ENCODE data around the gene PRPSAP2. TPM values are rescaled to one million over a fixed set of nuclear protein-coding genes. Genes with fewer than 3 reads are reported as not detected.
"Not testable (repeated sequence)": the region's sequence is repeated elsewhere in the genome, so short reads cannot be mapped to it uniquely, and the experiment has no call there.

The PRPSAP2 gene
- total RNA-seq, 1 donor from 2014 or later, result 25.3 TPM

DNA sequence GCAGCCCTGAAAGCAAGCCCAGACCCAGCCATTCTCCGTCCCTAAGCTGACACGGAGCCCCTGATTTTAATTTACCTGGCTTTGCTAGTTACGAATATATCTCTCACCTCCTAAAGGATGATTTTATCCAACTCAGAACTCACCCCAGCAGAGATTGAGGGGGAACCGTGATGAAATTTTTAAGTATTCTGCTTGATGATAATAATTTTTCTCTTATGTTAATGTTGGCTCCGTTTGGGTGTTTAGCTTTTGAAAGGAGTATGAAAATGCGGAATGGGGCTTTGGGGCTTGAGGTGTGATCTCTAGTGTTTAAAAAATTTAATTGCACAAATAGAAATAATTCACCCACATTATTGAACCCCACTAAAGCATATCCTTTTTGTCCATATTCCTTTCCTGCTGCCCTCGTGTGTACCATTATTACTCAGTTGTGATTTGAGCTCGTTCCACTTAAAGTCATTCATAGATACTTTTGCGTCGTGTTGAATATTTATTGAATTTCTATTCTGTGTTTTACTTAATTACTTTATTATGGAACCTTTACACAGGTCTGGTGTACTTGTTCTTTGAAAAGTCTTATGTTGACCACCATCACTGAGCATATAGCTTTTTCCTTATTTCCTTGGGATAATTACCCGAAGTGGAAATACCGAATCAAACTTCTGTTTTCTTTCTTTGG lies 775 bp downstream of the PRPSAP2 start:
- Mint-ChIP-seq H3K9me3 (ENCODE audit: low read depth) (no peaks in the 10 kb centered on the region), H3K4me1 (ENCODE audit: low read depth) (peaks cover 42% of the 10 kb centered on the region), H3K27me3 (ENCODE audit: low read depth) (no peaks in the 10 kb centered on the region), H3K27ac (ENCODE audit: unreplicated experiment) (peak overlapping the region; percentile 76), H3K36me3 (ENCODE audit: low read depth) (no peaks in the 10 kb centered on the region), H3K4me3 (ENCODE audit: unreplicated experiment) (peak overlapping the region; percentile 75)
- no peak for DNase-seq (ENCODE audit: low spot score)
- TF ChIP-seq, protein P1, sequence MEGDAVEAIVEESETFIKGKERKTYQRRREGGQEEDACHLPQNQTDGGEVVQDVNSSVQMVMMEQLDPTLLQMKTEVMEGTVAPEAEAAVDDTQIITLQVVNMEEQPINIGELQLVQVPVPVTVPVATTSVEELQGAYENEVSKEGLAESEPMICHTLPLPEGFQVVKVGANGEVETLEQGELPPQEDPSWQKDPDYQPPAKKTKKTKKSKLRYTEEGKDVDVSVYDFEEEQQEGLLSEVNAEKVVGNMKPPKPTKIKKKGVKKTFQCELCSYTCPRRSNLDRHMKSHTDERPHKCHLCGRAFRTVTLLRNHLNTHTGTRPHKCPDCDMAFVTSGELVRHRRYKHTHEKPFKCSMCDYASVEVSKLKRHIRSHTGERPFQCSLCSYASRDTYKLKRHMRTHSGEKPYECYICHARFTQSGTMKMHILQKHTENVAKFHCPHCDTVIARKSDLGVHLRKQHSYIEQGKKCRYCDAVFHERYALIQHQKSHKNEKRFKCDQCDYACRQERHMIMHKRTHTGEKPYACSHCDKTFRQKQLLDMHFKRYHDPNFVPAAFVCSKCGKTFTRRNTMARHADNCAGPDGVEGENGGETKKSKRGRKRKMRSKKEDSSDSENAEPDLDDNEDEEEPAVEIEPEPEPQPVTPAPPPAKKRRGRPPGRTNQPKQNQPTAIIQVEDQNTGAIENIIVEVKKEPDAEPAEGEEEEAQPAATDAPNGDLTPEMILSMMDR (IDR thresholded peaks at IDR 0.05), result no peak

DNA sequence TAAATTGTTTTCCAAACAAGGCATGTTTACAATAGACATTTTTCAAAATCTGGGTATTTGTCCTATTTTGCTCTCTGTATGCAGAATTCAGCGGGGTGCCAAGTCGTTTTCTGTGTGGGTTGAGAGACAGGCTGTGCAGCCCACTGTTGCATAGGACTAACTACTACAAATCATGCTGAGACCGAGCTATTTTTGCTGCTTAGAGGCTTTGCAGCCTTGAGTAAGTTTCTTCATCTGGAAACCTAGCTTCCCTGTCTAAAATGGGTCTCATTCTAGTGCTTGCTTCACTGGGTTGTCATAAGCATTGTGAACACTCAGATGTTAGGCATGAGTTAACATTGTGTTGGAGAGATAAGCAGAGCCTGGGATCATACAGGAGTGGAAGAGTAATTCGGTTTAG lies 1.3 kb downstream of the PRPSAP2 start:
- TF ChIP-seq, protein P1 (IDR thresholded peaks at IDR 0.05), result no peak
- peaks cover 42% of the 10 kb centered on the region for H3K4me1 Mint-ChIP-seq (ENCODE audit: low read depth)
- H3K4me3 Mint-ChIP-seq (ENCODE audit: unreplicated experiment), result peak overlapping the region; percentile 75
- no peak for DNase-seq (ENCODE audit: low spot score)
- H3K9me3 Mint-ChIP-seq (ENCODE audit: low read depth), result no peaks in the 10 kb centered on the region
- no peaks in the 10 kb centered on the region for H3K27me3 Mint-ChIP-seq (ENCODE audit: low read depth)
- H3K36me3 Mint-ChIP-seq (ENCODE audit: low read depth), result no peaks in the 10 kb centered on the region
- peak overlapping the region; percentile 25 for H3K27ac Mint-ChIP-seq (ENCODE audit: unreplicated experiment)

DNA sequence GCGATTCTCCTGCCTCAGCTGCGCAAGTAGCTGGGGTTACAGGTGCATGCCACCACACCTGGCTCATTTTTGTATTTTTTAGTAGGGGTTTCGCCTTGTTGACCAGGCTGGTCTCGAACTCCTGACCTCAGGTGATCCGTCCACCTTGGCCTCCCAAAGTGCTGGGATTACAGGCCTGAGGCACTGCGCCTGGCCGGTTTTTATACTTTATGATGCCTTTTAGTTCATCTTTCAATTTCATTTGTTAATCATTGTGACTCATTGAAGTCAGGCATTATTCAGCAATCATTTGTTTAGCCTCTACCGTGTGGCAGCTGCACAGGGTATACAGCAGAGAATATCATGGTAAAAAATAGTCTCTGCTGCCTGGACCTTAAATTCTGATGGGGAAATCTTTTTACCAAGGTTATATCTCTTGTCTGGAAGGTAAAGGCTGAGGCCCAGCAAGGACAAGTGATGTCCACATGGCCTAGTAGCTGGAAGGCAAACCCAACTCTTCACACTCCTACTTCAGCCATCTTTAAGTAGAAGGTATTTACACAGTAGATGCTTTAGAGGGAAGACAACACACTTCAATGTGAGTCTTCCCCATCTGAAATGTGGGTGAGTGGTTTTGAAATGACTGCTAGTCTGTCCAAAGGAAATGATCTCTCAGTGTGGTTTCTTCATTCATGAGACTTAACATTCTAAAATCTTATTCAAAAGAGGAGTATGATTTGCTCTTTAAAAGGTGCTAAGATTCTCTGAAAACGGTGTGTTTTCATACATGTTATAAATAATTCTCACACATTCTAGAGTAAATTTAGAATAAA lies 2.4 kb downstream of the PRPSAP2 start:
- Mint-ChIP-seq H3K4me3 (ENCODE audit: unreplicated experiment) (no peak overlapping the region), H3K4me1 (ENCODE audit: low read depth) (peaks cover 35% of the 10 kb centered on the region), H3K9me3 (ENCODE audit: low read depth) (no peaks in the 10 kb centered on the region), H3K27ac (ENCODE audit: unreplicated experiment) (no peak overlapping the region), H3K36me3 (ENCODE audit: low read depth) (no peaks in the 10 kb centered on the region), H3K27me3 (ENCODE audit: low read depth) (no peaks in the 10 kb centered on the region)
- DNase-seq (ENCODE audit: low spot score), result no peak
- TF ChIP-seq, protein P1 (IDR thresholded peaks at IDR 0.05), result no peak

DNA sequence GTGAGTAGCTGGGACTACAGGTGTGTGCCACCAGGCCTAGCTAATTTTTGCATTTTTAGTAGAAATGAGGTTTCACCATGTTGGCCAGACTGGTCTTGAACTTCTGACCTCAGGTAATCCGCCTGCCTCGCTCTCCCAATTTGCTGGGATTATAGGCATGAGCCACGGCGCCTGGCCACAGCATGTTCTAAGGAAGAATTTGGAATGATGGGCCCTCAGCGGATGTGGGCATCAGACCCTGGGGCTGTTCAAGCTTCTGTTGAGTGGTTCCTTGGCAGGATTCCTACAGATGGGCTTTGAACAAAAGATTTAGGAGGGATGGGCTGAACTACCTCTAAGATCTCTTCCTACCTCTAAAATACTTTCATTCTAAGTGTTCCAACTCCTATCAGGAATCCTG lies 4.1 kb downstream of the PRPSAP2 start:
- Mint-ChIP-seq H3K9me3 (ENCODE audit: low read depth) (no peaks in the 10 kb centered on the region), H3K36me3 (ENCODE audit: low read depth) (peaks cover 4% of the 10 kb centered on the region), H3K4me3 (ENCODE audit: unreplicated experiment) (no peak overlapping the region), H3K4me1 (ENCODE audit: low read depth) (peaks cover 22% of the 10 kb centered on the region), H3K27me3 (ENCODE audit: low read depth) (no peaks in the 10 kb centered on the region), H3K27ac (ENCODE audit: unreplicated experiment) (no peak overlapping the region)
- TF ChIP-seq, protein P1 (IDR thresholded peaks at IDR 0.05), result no peak
- DNase-seq (ENCODE audit: low spot score), result no peak

DNA sequence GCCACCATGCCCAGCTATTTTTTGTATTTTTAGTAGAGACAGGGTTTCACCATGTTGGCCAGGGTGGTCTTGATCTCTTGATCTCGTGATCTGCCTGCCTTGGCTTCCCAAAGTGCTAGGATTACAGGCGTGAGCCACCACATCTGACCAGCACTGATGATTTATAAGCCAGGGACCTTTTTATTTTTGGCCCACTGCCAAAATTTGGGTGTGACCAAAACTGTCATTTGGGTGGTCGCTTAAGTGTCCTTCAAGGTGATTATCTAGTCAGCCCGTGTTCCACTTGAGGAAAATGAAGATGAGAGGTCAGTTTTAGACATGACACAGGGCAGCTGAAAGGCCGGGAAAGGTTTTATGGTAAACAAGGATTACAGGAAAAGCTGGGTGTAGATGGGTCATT lies 7.1 kb downstream of the PRPSAP2 start:
- not testable (repeated sequence) for H3K9me3 Mint-ChIP-seq (ENCODE audit: low read depth); H3K4me1 Mint-ChIP-seq (ENCODE audit: low read depth); H3K27me3 Mint-ChIP-seq (ENCODE audit: low read depth); H3K4me3 Mint-ChIP-seq (ENCODE audit: unreplicated experiment); H3K27ac Mint-ChIP-seq (ENCODE audit: unreplicated experiment); DNase-seq (ENCODE audit: low spot score)
- H3K36me3 Mint-ChIP-seq (ENCODE audit: low read depth), result peaks cover 10% of the 10 kb centered on the region
